ENCODE results near the gene FKBP2. TPM values are rescaled to one million over a fixed set of nuclear protein-coding genes. Genes with fewer than 3 reads are reported as not detected.

The FKBP2 gene
- total RNA-seq, 1 donor from 2014 or later, result 45.5 TPM

GRCh38 chr11:64264371-64264852 is 23.5 kb downstream of the FKBP2 start:
- Histone ChIP-seq H3K4me3 (no peak overlapping the region), H3K36me3 (peaks cover 64% of the 10 kb centered on the region), H3K27ac (replicated peaks) (no peak overlapping the region), H3K4me1 (peaks cover 30% of the 10 kb centered on the region), H3K27me3 (ENCODE audit: low read depth) (no peaks in the 10 kb centered on the region), H3K9me3 (replicated peaks) (no peaks in the 10 kb centered on the region)
- intact Hi-C loops (cut with micrococcal nuclease), result no loop called here
- no peak for TF ChIP-seq CTCF (IDR thresholded peaks at IDR 0.05; ENCODE audit: borderline replicate concordance)
- no peak for DNase-seq

- intact Hi-C loops (cut with micrococcal nuclease), result no loop called here
- DNase-seq, result no peak
- H3K4me3 ChIP-seq, result no peak overlapping the region
- TF ChIP-seq CTCF (IDR thresholded peaks at IDR 0.05; ENCODE audit: borderline replicate concordance), result no peak
- H3K36me3 ChIP-seq, result peaks cover 56% of the 10 kb centered on the region
- H3K27ac ChIP-seq (replicated peaks), result no peak overlapping the region
- H3K9me3 ChIP-seq (replicated peaks), result no peaks in the 10 kb centered on the region
- H3K27me3 ChIP-seq (ENCODE audit: low read depth), result no peaks in the 10 kb centered on the region
- H3K4me1 ChIP-seq, result peaks cover 36% of the 10 kb centered on the region
Observed at GRCh38 chr11:64265176-64266160, 24.6 kb downstream of the FKBP2 start.

- no peaks in the 10 kb centered on the region for H3K9me3 ChIP-seq (replicated peaks)
- peaks cover 38% of the 10 kb centered on the region for H3K4me1 ChIP-seq
- H3K27ac ChIP-seq (replicated peaks), result peak overlapping the region; percentile 98
- no peak overlapping the region for H3K4me3 ChIP-seq
- peaks cover 51% of the 10 kb centered on the region for H3K36me3 ChIP-seq
- DNase-seq, result no peak
- TF ChIP-seq CTCF (IDR thresholded peaks at IDR 0.05; ENCODE audit: borderline replicate concordance), result no peak
- no peaks in the 10 kb centered on the region for H3K27me3 ChIP-seq (ENCODE audit: low read depth)
- intact Hi-C loops (cut with micrococcal nuclease), result no loop called here
Observed at GRCh38 chr11:64266339-64266738, 25.4 kb downstream of the FKBP2 start.

GRCh38 chr11:64267207-64267945 is 26.5 kb downstream of the FKBP2 start:
- intact Hi-C loops (cut with micrococcal nuclease), result no loop called here
- H3K36me3 ChIP-seq, result peaks cover 41% of the 10 kb centered on the region
- H3K9me3 ChIP-seq (replicated peaks), result no peaks in the 10 kb centered on the region
- H3K27ac ChIP-seq (replicated peaks), result peak overlapping the region; percentile 98
- H3K27me3 ChIP-seq (ENCODE audit: low read depth), result no peaks in the 10 kb centered on the region
- H3K4me1 ChIP-seq, result peaks cover 49% of the 10 kb centered on the region
- no peak for DNase-seq
- H3K4me3 ChIP-seq, result peak overlapping the region; percentile 85
- no peak for TF ChIP-seq CTCF (IDR thresholded peaks at IDR 0.05; ENCODE audit: borderline replicate concordance)

- Histone ChIP-seq H3K27ac (replicated peaks) (peak overlapping the region; percentile 98), H3K27me3 (ENCODE audit: low read depth) (no peaks in the 10 kb centered on the region), H3K9me3 (replicated peaks) (no peaks in the 10 kb centered on the region), H3K36me3 (peaks cover 32% of the 10 kb centered on the region), H3K4me3 (peak overlapping the region; percentile 85), H3K4me1 (peaks cover 57% of the 10 kb centered on the region)
- peak; percentile 16 for TF ChIP-seq CTCF (IDR thresholded peaks at IDR 0.05; ENCODE audit: borderline replicate concordance)
- intact Hi-C loops (cut with micrococcal nuclease), result no loop called here
- peak; percentile 60 for DNase-seq
Observed at GRCh38 chr11:64268025-64268892, 27.4 kb downstream of the FKBP2 start.
